OCI-LY3 (cell line): ENCODE data around the gene TLCD3B.
"Not testable (repeated sequence)": the region's sequence is repeated elsewhere in the genome, so short reads cannot be mapped to it uniquely, and the experiment has no call there.

Experiments
- EZH2phosphoT487 ChIP-seq: fragments of 200-600 bp; shearing (Covaris generic); IDR thresholded peaks from 2 replicates; pipeline ENCODE4 v1.6.1; 2018; ENCODE audit warnings: antibody characterized with exemption, mixed run types, low read depth
- TF ChIP-seq, protein P1 (sequence below): fragments of 200-600, 300-600 bp; sonication (generic); IDR thresholded peaks from 2 replicates; pipeline ENCODE4 v1.5.1; 2014; ENCODE audit warnings: antibody characterized with exemption, low read length, low read depth

DNA sequence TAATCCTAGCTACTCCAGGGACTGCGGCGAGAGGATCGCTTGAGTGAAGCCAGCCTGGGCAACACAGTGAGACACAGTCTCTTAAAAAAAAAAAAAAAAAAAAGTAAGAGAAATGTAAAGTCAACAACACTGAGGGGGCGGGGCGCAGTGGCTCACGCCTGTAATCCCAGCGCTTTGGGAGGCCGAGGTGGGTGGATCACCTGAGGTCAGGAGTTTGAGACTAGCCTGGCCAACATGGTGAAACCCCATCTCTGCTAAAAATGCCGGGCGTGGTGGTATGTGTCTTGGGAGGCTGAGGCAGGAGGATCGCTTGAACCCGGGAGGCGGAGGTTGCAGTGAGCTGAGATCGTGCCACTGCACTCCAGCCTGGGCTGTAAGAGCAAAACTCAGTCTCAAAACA, 18.5 kb downstream of the TLCD3B start:
- TF ChIP-seq, protein P1, sequence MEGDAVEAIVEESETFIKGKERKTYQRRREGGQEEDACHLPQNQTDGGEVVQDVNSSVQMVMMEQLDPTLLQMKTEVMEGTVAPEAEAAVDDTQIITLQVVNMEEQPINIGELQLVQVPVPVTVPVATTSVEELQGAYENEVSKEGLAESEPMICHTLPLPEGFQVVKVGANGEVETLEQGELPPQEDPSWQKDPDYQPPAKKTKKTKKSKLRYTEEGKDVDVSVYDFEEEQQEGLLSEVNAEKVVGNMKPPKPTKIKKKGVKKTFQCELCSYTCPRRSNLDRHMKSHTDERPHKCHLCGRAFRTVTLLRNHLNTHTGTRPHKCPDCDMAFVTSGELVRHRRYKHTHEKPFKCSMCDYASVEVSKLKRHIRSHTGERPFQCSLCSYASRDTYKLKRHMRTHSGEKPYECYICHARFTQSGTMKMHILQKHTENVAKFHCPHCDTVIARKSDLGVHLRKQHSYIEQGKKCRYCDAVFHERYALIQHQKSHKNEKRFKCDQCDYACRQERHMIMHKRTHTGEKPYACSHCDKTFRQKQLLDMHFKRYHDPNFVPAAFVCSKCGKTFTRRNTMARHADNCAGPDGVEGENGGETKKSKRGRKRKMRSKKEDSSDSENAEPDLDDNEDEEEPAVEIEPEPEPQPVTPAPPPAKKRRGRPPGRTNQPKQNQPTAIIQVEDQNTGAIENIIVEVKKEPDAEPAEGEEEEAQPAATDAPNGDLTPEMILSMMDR = not testable (repeated sequence)
- not testable (repeated sequence) for TF ChIP-seq EZH2phosphoT487
